Measurements from ENCODE around the gene ELMO2. TPM values are rescaled to one million over a fixed set of nuclear protein-coding genes. Genes with fewer than 3 reads are reported as not detected.

Gene ELMO2
- total RNA-seq, 1 donor from 2014 or later: 62.4 TPM

DNA sequence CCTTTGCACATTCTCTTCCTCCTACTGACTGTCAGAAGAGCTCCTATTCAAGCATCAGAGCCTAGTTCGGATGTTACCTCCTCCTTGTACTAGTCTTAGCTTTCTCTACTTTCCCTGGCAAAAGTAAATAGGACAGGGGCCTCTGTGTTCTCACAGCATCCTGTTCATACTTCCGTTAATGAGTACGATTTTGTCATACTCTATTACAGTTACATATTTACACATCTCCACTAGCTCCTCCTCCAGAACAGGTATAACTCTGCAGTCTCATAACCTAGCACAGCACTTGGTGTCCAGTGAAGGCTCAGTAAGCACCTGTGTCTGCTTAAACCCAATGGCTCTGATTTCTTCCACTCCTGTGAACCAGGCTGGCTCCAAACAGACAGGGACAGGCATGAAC is 7.0 kb downstream of the ELMO2 start:
- Mint-ChIP-seq H3K4me1 (peaks cover 44% of the 10 kb centered on the region), H3K36me3 (ENCODE audit: low read depth) (no peaks in the 10 kb centered on the region), H3K27me3 (ENCODE audit: low read depth) (no peaks in the 10 kb centered on the region), H3K9me3 (no peaks in the 10 kb centered on the region), H3K27ac (ENCODE audit: unreplicated experiment) (peak overlapping the region; percentile 22), H3K4me3 (no peak overlapping the region)
- no peak for DNase-seq (ENCODE audit: low read depth, low spot score)
- TF ChIP-seq, protein P1, sequence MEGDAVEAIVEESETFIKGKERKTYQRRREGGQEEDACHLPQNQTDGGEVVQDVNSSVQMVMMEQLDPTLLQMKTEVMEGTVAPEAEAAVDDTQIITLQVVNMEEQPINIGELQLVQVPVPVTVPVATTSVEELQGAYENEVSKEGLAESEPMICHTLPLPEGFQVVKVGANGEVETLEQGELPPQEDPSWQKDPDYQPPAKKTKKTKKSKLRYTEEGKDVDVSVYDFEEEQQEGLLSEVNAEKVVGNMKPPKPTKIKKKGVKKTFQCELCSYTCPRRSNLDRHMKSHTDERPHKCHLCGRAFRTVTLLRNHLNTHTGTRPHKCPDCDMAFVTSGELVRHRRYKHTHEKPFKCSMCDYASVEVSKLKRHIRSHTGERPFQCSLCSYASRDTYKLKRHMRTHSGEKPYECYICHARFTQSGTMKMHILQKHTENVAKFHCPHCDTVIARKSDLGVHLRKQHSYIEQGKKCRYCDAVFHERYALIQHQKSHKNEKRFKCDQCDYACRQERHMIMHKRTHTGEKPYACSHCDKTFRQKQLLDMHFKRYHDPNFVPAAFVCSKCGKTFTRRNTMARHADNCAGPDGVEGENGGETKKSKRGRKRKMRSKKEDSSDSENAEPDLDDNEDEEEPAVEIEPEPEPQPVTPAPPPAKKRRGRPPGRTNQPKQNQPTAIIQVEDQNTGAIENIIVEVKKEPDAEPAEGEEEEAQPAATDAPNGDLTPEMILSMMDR (conservative IDR thresholded peaks at IDR 0.05): no peak

DNA sequence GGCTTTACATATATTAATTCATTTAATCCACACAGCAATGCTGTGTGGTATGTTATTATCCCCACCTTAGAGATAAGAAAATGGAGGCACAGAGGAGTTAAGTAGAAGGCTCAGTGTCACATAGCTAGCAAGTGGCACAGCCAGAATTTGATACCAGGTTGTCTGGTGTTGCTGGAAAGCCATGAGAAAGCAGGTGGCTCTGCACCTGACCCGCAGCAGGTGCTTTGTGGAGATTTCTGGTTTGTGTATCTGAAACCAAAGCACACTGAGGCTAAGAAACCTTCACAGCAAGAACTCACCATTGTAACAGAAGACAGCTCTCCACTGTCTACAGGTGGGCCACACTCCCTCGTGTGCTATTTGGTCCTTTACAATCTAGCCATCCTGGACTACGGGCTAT is 7.5 kb downstream of the ELMO2 start:
- H3K27ac Mint-ChIP-seq (ENCODE audit: unreplicated experiment): peak overlapping the region; percentile 22

DNA sequence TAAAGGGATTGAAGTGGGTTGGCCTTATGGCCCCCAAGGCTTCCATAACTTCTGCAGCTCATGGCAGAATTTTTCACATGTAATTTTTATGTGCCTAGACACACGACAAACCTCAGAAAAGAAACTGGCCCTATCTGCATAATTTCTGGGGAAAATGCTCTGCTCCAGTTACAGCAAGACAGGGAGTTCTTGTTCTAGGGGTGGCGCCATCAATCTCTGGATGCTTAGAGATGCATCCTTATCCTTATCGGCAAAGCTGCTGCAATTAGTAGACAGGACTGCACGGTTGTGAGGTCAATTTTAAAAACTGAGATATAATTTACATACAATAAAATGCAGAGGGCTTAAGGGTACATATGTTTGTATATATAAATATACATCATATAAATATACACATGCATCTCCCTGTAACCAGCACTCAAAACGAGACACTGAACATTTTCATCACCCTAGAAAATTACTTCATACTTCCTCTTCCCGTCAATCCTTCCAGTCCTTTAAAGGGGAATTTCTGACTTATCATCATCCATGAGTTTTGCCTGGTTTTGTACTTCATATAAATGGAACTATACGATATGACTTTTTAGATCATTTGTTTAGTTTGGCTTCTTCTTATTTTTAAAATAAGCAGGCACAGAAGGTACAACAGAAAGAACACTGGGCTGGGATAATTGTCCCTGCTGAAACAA is 10.2 kb downstream of the ELMO2 start:
- H3K27me3 Mint-ChIP-seq (ENCODE audit: low read depth): no peaks in the 10 kb centered on the region
- TF ChIP-seq, protein P1 (conservative IDR thresholded peaks at IDR 0.05): no peak
- H3K36me3 Mint-ChIP-seq (ENCODE audit: low read depth): peaks cover 4% of the 10 kb centered on the region
- peak overlapping the region; percentile 53 for H3K27ac Mint-ChIP-seq (ENCODE audit: unreplicated experiment)
- no peak for DNase-seq (ENCODE audit: low read depth, low spot score)
- H3K4me3 Mint-ChIP-seq: no peak overlapping the region
- peaks cover 31% of the 10 kb centered on the region for H3K4me1 Mint-ChIP-seq
- H3K9me3 Mint-ChIP-seq: no peaks in the 10 kb centered on the region

More for the DNA sequence above, 7.5 kb downstream of the ELMO2 start:
- no peak for DNase-seq (ENCODE audit: low read depth, low spot score)
- peaks cover 40% of the 10 kb centered on the region for H3K4me1 Mint-ChIP-seq
- no peaks in the 10 kb centered on the region for H3K27me3 Mint-ChIP-seq (ENCODE audit: low read depth)
- no peaks in the 10 kb centered on the region for H3K36me3 Mint-ChIP-seq (ENCODE audit: low read depth)
- TF ChIP-seq, protein P1 (conservative IDR thresholded peaks at IDR 0.05): no peak
- H3K4me3 Mint-ChIP-seq: no peak overlapping the region
- H3K9me3 Mint-ChIP-seq: no peaks in the 10 kb centered on the region

DNA sequence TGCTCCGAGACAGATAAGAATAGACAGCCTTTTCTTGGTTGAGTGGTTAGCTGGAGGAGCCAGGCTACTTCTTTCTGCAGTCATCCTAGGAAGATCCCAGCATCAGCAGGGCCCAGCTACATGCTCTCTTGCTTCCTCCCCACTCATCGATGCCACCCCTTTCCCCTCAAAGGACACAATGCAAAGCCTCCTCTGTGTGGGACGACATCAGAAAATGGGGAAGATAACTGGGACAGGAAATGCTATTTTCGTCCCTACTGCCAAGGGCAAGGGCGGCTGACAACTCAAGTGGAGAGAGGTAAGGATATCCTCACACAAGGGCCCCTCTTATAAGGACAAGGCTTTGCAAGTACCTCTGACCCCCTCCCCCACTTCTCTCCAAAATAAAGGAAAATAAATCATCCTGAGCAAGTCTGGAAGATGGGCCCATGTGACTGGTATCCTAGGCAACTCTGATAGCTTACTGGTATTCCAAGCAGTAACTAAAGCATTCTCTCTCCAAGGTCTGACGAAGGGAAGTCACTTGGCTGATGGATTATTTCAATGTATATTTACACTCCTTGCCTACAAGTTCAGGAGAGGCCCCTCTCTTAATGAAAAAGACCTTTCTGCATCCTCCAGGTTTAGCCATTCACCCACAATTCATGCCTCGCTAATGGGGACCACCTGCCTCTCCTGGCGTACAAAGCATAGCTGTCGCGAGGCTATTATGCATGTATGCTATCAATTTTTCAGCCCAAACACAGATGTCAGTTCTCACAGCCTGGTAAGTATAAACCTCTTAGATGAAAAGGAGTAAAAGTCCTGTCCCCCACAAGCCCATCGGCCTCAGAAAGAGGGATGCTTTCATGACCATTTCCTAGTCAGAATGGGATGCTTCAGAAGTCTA is 11.3 kb downstream of the ELMO2 start:
- no peaks in the 10 kb centered on the region for H3K27me3 Mint-ChIP-seq (ENCODE audit: low read depth)
- TF ChIP-seq, protein P1 (conservative IDR thresholded peaks at IDR 0.05): no peak
- no peaks in the 10 kb centered on the region for H3K9me3 Mint-ChIP-seq
- peaks cover 20% of the 10 kb centered on the region for H3K4me1 Mint-ChIP-seq
- H3K27ac Mint-ChIP-seq (ENCODE audit: unreplicated experiment): peak overlapping the region; percentile 83
- DNase-seq (ENCODE audit: low read depth, low spot score): no peak
- H3K4me3 Mint-ChIP-seq: peak overlapping the region; percentile 31
- peaks cover 4% of the 10 kb centered on the region for H3K36me3 Mint-ChIP-seq (ENCODE audit: low read depth)

DNA sequence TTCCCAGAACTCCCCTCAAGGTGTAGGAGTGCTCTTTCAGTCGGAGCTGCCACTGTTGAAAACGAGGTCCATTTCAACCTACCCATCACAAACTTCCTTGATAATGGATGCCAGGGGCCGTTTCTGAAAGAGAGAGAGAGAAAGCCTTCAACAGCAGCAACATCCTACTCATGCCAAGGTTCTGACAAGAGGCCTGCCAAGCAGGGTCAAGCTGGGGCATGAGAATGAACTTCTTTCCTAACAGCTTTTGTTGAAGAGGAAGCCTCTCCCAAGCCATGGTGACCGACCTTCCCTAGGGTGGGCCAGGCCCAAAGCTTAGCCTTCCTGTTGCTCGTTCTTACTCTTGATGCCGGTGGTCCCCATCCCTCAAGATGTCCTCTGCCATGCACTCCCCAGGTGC is 12.4 kb downstream of the ELMO2 start:
- peaks cover 17% of the 10 kb centered on the region for H3K4me1 Mint-ChIP-seq
- H3K4me3 Mint-ChIP-seq: no peak overlapping the region

More for the DNA sequence above, 12.4 kb downstream of the ELMO2 start:
- Mint-ChIP-seq H3K36me3 (ENCODE audit: low read depth) (peaks cover 4% of the 10 kb centered on the region), H3K9me3 (no peaks in the 10 kb centered on the region), H3K27ac (ENCODE audit: unreplicated experiment) (no peak overlapping the region), H3K27me3 (ENCODE audit: low read depth) (no peaks in the 10 kb centered on the region)
- DNase-seq (ENCODE audit: low read depth, low spot score): no peak
- TF ChIP-seq, protein P1 (conservative IDR thresholded peaks at IDR 0.05): no peak

Measured in neural crest cell (in vitro differentiated cells).